Measurements from ENCODE around the gene BDKRB1.

- TF ChIP-seq POLR2A (IDR thresholded peaks at IDR 0.05) (no peak), CTCF (IDR thresholded peaks at IDR 0.05) (no peak)
Measured at GRCh38 chr14:96307434-96307833, 51.4 kb downstream of the BDKRB1 start.

All from thyroid gland (tissue), 4 donors.